ENCODE measurements around the gene LILRB2. TPM values are rescaled to one million over a fixed set of nuclear protein-coding genes. Genes with fewer than 3 reads are reported as not detected.

The LILRB2 gene
- total and polyA plus RNA-seq, 2 donors from 2014 or later = 1.9 to 11.5 TPM

GRCh38 chr19:54266133-54266532, 14.8 kb downstream of the LILRB2 start:
- H3K9me3 ChIP-seq (ENCODE audit: control insufficient read depth in 2 of 3, insufficient read depth in 1 of 3, low read length in 3 of 3) = no peaks in the 10 kb centered on the region
- no peaks in the 10 kb centered on the region for H3K4me1 ChIP-seq (ENCODE audit: control insufficient read depth in 2 of 3, insufficient read depth in 2 of 3, low read depth in 1 of 3, low read length in 3 of 3)
- H3K36me3 ChIP-seq (ENCODE audit: control insufficient read depth in 2 of 3, insufficient read depth in 3 of 3, low read length in 3 of 3) = no peaks in the 10 kb centered on the region
- no peaks in the 10 kb centered on the region for H3K27me3 ChIP-seq (ENCODE audit: control insufficient read depth, insufficient read depth, low read length)
- DNase-seq = peak in 4 of 5 donors; percentile 91 to 95 (median 94)
- peak; percentile 68 for TF ChIP-seq CTCF (IDR thresholded peaks at IDR 0.05; ENCODE audit: borderline replicate concordance, extremely low read depth, insufficient read depth)
- H3K27ac ChIP-seq (ENCODE audit: low read depth in 2 of 2, low read length in 2 of 2) = no peak overlapping the region
- no peak overlapping the region for H3K4me3 ChIP-seq (ENCODE audit: low read length in 3 of 3)
- intact Hi-C loops (cut with DNase I) = no loop called here
- no peak overlapping the region for H3K9ac ChIP-seq (ENCODE audit: low read length in 3 of 3)
- no peak for FAIRE-seq

GRCh38 chr19:54262470-54262869, 18.4 kb downstream of the LILRB2 start:
- H3K4me3 ChIP-seq (ENCODE audit: low read length in 3 of 3) = no peak overlapping the region
- TF ChIP-seq CTCF (IDR thresholded peaks at IDR 0.05; ENCODE audit: borderline replicate concordance, extremely low read depth, insufficient read depth) = no peak
- no peaks in the 10 kb centered on the region for H3K4me1 ChIP-seq (ENCODE audit: control insufficient read depth in 2 of 3, insufficient read depth in 2 of 3, low read depth in 1 of 3, low read length in 3 of 3)
- H3K27ac ChIP-seq (ENCODE audit: low read depth in 2 of 2, low read length in 2 of 2) = no peak overlapping the region
- no peaks in the 10 kb centered on the region for H3K36me3 ChIP-seq (ENCODE audit: control insufficient read depth in 2 of 3, insufficient read depth in 3 of 3, low read length in 3 of 3)
- no peaks in the 10 kb centered on the region for H3K27me3 ChIP-seq (ENCODE audit: control insufficient read depth, insufficient read depth, low read length)
- intact Hi-C loops (cut with DNase I) = no loop called here
- no peak overlapping the region for H3K9ac ChIP-seq (ENCODE audit: low read length in 3 of 3)
- peak; percentile 15 for FAIRE-seq
- H3K9me3 ChIP-seq (ENCODE audit: control insufficient read depth in 2 of 3, insufficient read depth in 1 of 3, low read length in 3 of 3) = no peaks in the 10 kb centered on the region
- no peak for DNase-seq

GRCh38 chr19:54262066-54262465, 18.8 kb downstream of the LILRB2 start:
- Histone ChIP-seq H3K36me3 (ENCODE audit: control insufficient read depth in 2 of 3, insufficient read depth in 3 of 3, low read length in 3 of 3) (no peaks in the 10 kb centered on the region), H3K4me3 (ENCODE audit: low read length in 3 of 3) (no peak overlapping the region), H3K4me1 (ENCODE audit: control insufficient read depth in 2 of 3, insufficient read depth in 2 of 3, low read depth in 1 of 3, low read length in 3 of 3) (no peaks in the 10 kb centered on the region), H3K9me3 (ENCODE audit: control insufficient read depth in 2 of 3, insufficient read depth in 1 of 3, low read length in 3 of 3) (no peaks in the 10 kb centered on the region), H3K9ac (ENCODE audit: low read length in 3 of 3) (no peak overlapping the region), H3K27me3 (ENCODE audit: control insufficient read depth, insufficient read depth, low read length) (no peaks in the 10 kb centered on the region), H3K27ac (ENCODE audit: low read depth in 2 of 2, low read length in 2 of 2) (no peak overlapping the region)
- peak in 1 of 5 donors; percentile 10 for DNase-seq
- TF ChIP-seq CTCF (IDR thresholded peaks at IDR 0.05; ENCODE audit: borderline replicate concordance, extremely low read depth, insufficient read depth) = no peak
- FAIRE-seq = no peak
- intact Hi-C loops (cut with DNase I) = no loop called here

GRCh38 chr19:54257116-54257480, 23.8 kb downstream of the LILRB2 start, which contains the start of gene LILRB5:
Gene LILRB5, minus strand, starts transcription at chr19:54257273. Its CDS starts 80 bp downstream, at chr19:54257193.
- intact Hi-C loops (cut with DNase I) = no loop called here
- H3K4me1 ChIP-seq (ENCODE audit: control insufficient read depth in 2 of 3, insufficient read depth in 2 of 3, low read depth in 1 of 3, low read length in 3 of 3) = no peaks in the 10 kb centered on the region
- FAIRE-seq = no peak
- no peak within 1 kb of the TSS for H3K9ac ChIP-seq (ENCODE audit: low read length in 3 of 3)
- TF ChIP-seq CTCF (IDR thresholded peaks at IDR 0.05; ENCODE audit: borderline replicate concordance, extremely low read depth, insufficient read depth) = no peak
- no peaks in the 10 kb centered on the region for H3K27me3 ChIP-seq (ENCODE audit: control insufficient read depth, insufficient read depth, low read length)
- H3K4me3 ChIP-seq (ENCODE audit: low read length in 3 of 3) = no peak within 1 kb of the TSS
- no peak within 1 kb of the TSS for H3K27ac ChIP-seq (ENCODE audit: low read depth in 2 of 2, low read length in 2 of 2)
- no peaks in the 10 kb centered on the region for H3K9me3 ChIP-seq (ENCODE audit: control insufficient read depth in 2 of 3, insufficient read depth in 1 of 3, low read length in 3 of 3)
- no peaks in the 10 kb centered on the region for H3K36me3 ChIP-seq (ENCODE audit: control insufficient read depth in 2 of 3, insufficient read depth in 3 of 3, low read length in 3 of 3)
- no peak for DNase-seq
